Muscle of arm (tissue), 12 donors: ENCODE data around the gene GGA1. TPM values are rescaled to one million over a fixed set of nuclear protein-coding genes. Genes with fewer than 3 reads are reported as not detected.

Source experiments
- DNase-seq: peaks from one replicate; pipeline ENCODE4 v3.0.0-alpha.2; 2013
- polyA plus RNA-seq, 12 donors: library from polyadenylated mRNA; unstranded; fragments of 120-200 nt; gene quantifications; one replicate each; pipeline ENCODE4 v1.2.1, GENCODE V29; 2013; ENCODE audit not compliant: insufficient read length in 12 of 12

GGA1 gene
- polyA plus RNA-seq, 12 donors = 24.7 to 53.2 (median 39.4) TPM; not detected in 1

DNA sequence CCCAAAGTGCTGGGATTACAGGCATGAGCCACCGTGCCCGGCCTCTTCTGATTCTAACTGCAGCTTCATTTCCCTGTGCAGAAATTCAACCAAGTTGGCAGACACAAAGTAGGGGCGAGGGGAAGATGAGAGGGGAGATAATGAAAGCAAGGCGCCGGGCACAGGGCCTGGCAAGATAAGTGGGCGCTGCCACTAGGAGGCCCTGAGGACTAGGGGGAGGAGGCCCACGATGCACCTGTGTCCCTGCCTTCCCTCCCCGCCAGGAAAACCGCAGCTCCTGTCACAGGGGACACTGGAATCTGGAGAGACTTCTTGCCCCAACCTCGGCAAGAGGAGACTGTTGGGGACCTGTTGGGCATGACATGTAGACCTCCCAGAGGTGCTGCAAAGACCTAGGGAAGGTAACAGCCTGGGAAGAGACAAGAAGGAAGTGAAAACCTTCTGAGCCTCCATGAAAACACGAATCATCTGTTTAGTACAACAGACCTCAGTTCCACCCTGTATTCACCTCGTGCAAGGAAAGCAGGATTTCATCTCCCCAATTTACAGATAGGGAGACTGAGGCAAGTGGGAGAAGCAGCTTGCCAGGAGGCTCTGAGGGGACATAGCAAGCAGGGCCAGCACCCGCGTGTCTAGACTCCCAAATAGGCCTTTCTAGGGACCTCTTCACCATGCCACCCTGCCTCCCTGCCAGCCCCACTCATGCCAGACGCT, 63.7 kb downstream of the GGA1 start:
- no peak for DNase-seq

DNA sequence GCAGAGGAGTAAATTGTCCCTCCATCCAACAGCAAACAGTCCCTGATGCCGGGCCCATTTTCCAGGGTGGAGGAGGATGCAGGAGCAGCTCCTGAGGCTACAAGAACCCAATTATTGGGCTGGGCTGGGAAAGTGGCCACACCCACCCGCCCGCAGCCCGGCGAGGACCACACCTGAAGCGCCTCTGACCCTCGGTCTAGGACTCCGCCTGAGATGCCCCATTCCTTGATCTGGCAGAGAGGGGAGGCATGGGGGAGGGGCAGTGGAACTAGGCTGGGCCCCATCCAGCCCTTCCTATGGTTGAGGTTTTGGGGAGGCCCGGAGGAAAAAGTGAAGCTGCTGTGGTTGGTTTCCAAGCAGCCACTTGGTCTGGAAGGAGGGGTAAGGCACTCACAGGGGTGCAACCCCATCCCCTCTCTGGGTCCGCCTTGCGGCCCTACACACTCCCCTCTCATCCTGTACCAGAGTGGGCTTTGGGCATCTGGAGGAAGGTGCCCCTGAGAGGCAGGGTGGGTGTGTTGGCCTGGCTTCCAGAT, 64.4 kb downstream of the GGA1 start:
- DNase-seq = no peak

DNA sequence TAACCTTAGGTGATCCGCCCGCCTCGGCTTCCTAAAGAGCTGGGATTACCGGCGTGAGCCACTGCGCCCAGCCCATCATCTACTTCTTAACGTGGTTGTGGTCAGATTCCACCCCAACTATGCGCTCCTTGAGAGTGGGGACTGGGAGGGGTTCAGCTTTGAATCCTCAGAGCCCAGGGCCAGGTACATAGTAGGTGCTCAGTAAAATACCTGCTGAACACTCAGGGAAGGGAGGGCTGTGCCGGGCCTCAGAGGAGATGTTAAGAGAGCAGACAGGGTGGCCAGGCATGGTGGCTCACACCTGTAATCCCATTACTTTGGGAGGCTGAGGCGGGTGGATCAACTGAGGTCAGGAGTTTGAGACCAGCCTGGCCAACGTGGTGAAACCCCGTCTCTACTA, 65.6 kb downstream of the GGA1 start:
- DNase-seq = no peak

DNA sequence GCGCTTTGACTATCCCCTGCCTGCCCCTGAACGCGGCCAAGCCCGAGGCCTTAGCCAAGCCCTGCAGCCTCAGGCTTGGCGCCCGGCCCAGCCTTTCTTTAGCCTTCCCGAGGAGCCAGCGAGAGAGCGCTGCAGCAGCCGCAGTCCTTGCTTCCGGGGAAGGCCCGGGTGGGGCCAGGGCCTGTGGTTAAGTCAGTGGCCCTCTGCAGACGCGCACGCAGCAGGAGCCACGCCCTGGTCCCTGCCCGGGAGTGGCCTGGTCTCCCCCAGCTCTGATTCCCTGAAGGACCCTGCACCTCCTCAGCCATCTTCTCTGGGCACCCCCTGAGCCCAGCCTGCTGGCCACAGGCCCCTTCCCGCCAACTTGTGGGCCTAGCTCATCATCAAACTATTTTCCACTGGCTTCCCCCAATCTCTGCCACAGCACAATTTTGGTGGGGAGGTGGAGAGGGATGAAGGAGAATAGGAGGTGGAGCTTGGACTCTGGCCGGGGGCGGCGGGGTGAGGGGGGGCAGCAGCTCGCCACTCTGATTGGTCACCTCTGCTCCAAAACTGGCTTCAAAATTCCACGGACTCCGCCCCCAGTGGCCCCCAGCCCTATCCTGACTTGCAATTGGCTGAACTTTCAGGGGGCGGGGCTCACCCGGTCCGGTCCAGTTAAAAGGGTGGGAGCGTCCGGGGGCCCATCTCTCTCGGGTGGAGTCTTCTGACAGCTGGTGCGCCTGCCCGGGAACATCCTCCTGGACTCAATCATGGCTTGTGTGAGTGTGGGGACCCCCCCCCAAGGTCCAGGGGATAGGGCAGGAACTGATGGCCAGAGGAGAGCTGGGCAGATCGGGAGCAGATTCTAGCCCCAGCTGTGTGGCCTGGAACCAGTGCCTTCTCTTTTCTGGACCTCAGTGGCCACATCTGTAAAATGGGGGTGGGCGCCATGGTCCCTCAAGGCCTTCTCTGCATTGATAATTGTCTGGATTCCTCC, 66.6 kb downstream of the GGA1 start, which contains the start of gene LGALS1:
TSS of gene LGALS1 (plus strand) at position 686 of the 979 bp plus-strand sequence. CDS start at position 753, 67 bp downstream.
- DNase-seq = peak; percentile 97

DNA sequence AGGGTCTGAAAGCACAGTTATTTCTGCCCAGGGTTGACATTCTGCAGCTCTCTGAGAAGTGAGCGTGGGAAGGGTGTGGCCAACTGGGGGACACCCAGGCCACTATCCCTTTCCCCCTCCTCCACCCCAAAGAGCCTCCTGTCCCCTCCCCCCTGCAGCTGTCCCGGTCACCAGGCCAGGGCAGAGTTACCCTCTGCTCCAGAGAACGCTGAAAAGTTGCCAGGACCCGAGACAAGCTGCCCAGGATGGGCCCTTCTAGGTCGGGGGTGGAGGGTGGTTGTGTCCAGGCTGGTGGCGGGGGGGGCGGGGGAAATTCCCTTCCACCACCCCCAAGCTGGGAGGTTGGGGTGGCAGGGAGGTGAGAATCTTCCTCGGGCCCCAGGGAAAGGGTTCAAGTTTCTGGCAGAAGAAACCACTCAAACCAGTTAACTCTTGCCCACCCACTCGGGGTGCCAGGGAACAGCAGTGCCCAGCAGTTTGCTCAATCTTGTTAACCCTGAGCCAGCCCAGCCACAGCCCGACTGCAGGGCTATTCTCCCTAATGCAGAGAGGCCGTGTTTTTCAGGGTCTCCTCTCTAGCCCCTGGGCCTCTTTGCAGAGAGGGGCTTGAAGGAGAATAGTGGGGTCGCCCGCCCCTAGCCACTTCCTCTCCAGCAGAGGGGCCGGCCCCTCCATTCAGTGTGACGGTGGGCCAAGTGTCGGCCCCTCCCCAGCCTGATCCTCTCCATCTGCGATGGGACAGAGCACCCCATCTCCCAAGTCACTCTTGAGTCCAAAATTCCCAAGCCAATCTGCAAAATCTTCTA, 67.5 kb downstream of the GGA1 start:
- peak; percentile 61 for DNase-seq

DNA sequence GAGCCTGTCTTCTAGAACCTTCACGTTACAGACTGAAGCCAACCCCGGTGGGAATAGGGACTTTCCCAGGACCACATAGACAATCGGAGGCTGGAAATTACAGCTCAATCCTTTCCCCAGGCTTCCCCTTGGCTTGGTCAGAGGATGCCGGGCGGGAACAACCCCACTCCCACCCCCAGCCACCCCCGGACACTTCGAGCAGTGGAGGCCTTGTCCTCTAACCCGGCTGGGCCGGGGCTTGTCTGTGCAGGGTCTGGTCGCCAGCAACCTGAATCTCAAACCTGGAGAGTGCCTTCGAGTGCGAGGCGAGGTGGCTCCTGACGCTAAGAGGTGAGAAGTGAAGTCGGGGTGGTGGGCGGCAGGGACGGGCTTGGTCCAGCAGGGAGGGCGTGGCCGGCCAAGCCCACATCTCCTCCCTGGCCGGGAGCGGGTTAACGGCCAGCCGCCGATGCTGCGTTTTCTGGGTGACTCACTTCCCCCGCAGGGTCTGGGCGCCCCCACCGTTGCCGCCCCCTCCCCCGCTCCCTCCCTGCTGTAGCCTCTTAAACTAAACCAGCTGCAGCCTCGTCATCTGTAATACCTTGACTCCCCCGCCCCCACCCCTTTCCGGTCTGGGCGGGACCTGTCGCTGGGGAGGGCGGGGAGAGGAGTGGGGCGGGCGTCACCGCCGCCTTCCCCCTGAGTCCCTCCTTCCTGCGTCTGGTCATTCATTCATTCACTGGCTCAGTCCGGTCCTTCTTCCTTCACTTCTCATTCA, 68.3 kb downstream of the GGA1 start:
- peak; percentile 87 for DNase-seq

DNA sequence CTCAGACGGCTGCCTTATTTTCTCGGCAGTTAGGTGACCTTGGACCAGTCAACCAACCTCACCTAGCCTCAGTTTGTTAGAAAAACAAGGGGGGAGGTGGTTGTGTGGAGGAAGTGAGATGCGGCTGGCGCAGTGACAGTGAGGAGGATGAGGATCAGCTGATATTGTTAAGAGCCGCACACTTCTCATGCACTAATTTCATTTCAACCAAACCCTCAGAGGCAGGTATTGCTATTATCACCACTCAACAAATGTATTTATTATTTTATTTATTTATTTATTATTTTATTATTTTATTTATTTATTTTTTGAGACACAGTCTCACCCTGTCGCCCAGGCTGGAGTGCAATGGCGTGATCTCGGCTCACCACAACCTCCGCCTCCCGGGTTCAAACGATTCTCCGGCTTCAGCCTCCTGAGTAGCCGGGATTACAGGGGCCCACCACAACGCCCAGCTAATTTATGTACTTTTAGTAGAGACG, 68.9 kb downstream of the GGA1 start:
- DNase-seq = no peak

DNA sequence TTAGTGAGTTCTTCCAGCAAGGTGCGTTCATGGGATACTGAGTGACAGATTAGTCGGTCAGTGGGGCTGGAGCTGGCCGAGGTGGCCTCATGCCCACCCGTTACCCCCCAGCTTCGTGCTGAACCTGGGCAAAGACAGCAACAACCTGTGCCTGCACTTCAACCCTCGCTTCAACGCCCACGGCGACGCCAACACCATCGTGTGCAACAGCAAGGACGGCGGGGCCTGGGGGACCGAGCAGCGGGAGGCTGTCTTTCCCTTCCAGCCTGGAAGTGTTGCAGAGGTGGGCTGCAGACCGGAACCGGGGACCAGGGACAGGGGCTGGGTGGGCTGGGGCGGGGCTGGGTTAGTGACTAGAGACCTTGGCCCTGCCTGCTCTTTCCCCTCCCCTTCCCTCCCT, 69.7 kb downstream of the GGA1 start:
- DNase-seq = no peak

DNA sequence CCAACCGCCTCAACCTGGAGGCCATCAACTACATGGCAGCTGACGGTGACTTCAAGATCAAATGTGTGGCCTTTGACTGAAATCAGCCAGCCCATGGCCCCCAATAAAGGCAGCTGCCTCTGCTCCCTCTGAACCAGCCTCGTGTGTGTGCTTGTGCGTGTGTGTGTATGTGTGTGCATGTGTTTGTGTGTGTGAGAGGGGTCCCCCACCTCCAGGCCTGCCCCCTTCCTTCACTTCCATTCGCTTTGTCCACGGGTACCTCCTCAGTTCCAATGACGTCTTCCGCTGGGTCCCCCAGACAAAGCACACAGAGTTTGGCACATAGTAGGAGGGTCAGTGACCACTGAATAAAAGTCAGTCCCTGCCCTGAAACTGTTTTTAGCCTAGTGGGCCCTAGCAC, 71.0 kb downstream of the GGA1 start:
- no peak for DNase-seq

DNA sequence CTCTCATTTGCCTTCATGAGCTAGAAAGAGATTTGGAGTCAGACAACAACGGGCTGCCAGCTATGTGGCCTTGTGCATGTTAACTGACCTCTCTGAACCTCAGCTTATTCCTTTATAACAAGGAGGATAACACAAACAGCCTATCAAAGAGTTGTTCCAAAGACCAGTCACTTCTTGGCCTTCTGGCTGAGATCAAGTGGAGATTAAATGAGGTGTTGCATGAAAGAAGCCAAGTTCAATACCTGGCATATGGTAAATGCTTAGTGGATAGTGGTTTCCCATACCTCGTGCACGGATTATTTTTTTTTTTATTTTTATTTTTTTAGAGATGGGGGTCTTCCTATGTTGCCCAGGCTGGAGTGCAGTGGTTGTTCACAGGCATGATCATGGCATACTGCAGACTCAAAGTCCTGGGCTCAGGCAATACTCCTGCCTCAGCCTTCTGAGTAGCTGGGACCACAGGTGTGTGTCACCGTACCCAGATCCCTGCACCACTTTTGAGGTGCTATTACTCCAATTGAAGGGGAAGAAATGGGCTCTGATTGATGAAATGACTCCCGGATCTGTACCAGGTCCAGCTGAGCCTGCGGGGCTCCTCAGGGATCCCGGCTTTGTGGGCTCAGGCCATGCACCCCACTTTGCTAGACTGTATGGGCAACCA, 71.7 kb downstream of the GGA1 start:
- DNase-seq = no peak

DNA sequence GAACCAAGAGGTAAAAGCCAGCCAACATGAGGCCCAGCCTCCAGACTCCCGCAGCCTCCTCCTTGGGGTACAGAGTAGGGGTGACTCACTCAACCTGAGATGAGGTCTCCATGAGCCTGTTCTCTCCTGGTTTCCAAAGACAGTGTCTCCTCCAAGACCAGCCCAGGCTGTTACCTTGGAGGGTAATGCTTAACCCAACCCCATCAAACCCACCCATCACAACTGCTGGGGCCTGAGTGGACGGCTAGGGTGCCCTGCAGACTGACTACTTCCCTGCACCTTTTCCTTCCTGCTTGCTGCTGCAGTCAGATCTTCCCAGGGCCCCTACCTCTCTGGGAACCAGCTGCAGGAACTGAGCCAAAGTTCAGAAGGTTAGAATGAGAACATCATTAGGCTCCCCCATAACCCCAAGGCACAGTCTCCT, 72.4 kb downstream of the GGA1 start:
- no peak for DNase-seq

DNA sequence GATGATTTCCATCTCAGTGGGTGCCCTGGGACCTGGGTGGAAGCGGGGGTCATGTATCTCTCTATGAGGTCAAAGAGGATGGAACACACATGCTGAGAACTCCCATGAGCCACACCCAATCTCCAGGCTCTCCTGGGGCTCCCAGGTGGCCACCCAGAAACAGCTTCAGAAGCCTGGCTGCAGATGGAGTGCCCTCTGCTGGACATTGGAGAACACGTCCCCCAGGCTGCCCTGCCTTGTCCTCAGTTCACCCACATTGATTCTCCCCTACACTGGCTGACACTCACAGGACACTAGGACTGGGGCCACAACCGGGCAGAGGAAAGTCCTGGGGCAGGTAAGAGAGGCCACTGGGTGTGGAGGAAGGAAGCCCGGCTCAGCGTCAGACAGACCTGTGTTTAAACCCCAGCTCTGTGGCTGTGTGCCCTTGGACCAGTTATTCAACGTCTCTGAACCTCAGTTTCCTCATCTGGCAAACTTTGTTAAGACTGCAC, 73.0 kb downstream of the GGA1 start:
- peak; percentile 70 for DNase-seq

Other genes with a start within 250 kb of the GGA1 start
- gene ELFN2, start 181.4 kb upstream of the GGA1 start, polyA plus RNA-seq = 1 to 10 TPM in 5 of 12 donors, under 1 TPM in 6, not detected in 1; 0.74 to 2.5 (median 0.98) TPM
- 1 to 10 TPM in 10 of 12 donors, not detected in 2; 4.5 to 9.9 (median 5.7) TPM for gene MFNG, start 122.5 kb upstream of the GGA1 start, polyA plus RNA-seq
- gene CARD10, start 89.4 kb upstream of the GGA1 start, polyA plus RNA-seq = 10 to 100 TPM in 9 of 12 donors, 1 to 10 TPM in 2, not detected in 1; 9.2 to 26.6 (median 11.4) TPM
- gene CDC42EP1, start 48.4 kb upstream of the GGA1 start, polyA plus RNA-seq = 10 to 100 TPM in 11 of 12 donors, not detected in 1; 24.6 to 89.5 (median 31.7) TPM
- 1 to 10 TPM in 2 of 12 donors, under 1 TPM in 6, not detected in 4; 0.31 to 4.0 (median 0.56) TPM for gene LGALS2, start 28.7 kb upstream of the GGA1 start, polyA plus RNA-seq
- 10 to 100 TPM in 4 of 12 donors, 1 to 10 TPM in 7, not detected in 1; 5.2 to 27.2 (median 9.2) TPM for gene SH3BP1, start 30.8 kb downstream of the GGA1 start, polyA plus RNA-seq
- gene PDXP, start 49.9 kb downstream of the GGA1 start, polyA plus RNA-seq = 10 to 100 TPM in 11 of 12 donors, not detected in 1; 11.1 to 25.4 (median 16.6) TPM
- gene LGALS1, start 66.8 kb downstream of the GGA1 start, polyA plus RNA-seq = 1,000 to 10,000 TPM in 11 of 12 donors, not detected in 1; 1,080 to 2,513 (median 1,522) TPM
- gene NOL12, start 77.5 kb downstream of the GGA1 start, polyA plus RNA-seq = 10 to 100 TPM in 11 of 12 donors, not detected in 1; 12.0 to 26.4 (median 13.6) TPM
- 10 to 100 TPM in 11 of 12 donors, not detected in 1; 33.8 to 64.5 (median 39.2) TPM for gene TRIOBP, start 88.2 kb downstream of the GGA1 start, polyA plus RNA-seq
- gene GCAT, start 199.1 kb downstream of the GGA1 start, polyA plus RNA-seq = 1 to 10 TPM in 10 of 12 donors, not detected in 2; 3.6 to 6.3 (median 5.2) TPM
- not detected for gene GALR3, start 214.5 kb downstream of the GGA1 start, polyA plus RNA-seq
- 10 to 100 TPM in 7 of 12 donors, 1 to 10 TPM in 4, not detected in 1; 7.7 to 16.4 (median 10.7) TPM for gene ANKRD54, start 235.5 kb downstream of the GGA1 start, polyA plus RNA-seq
- 1,000 to 10,000 TPM in 9 of 12 donors, 100 to 1,000 TPM in 2, not detected in 1; 578 to 1,449 (median 1,314) TPM for gene EIF3L, start 240.6 kb downstream of the GGA1 start, polyA plus RNA-seq